GM19463 (cell line): ENCODE measurements around the gene RBM34.
"Not testable (repeated sequence)": the region's sequence is repeated elsewhere in the genome, so short reads cannot be mapped to it uniquely, and the experiment has no call there.

Experiments used
- ATAC-seq: cut with Tn5 transposase; IDR thresholded peaks from one replicate; pipeline ENCODE4 v1.9.1; 2021; ENCODE audit warnings: mild to moderate bottlenecking, moderate library complexity; ENCODE audit not compliant: unreplicated experiment

Gene RBM34

GRCh38 chr1:235093013-235093695 is 67.9 kb downstream of the RBM34 start:
- ATAC-seq, result no peak

- not testable (repeated sequence) for ATAC-seq
Observed at GRCh38 chr1:235092415-235092814, 68.6 kb downstream of the RBM34 start.

- ATAC-seq, result not testable (repeated sequence)
Observed at GRCh38 chr1:235092045-235092406, 69.0 kb downstream of the RBM34 start.

- not testable (repeated sequence) for ATAC-seq
Observed at GRCh38 chr1:235091319-235092044, 69.6 kb downstream of the RBM34 start.

- ATAC-seq, result no peak
Observed at GRCh38 chr1:235090406-235091069, 70.5 kb downstream of the RBM34 start.

GRCh38 chr1:235088907-235089306 is 72.1 kb downstream of the RBM34 start:
- ATAC-seq, result no peak

GRCh38 chr1:235088430-235088829 is 72.6 kb downstream of the RBM34 start:
- ATAC-seq, result no peak

- ATAC-seq, result no peak
Observed at GRCh38 chr1:235087906-235088305, 73.1 kb downstream of the RBM34 start.

- not testable (repeated sequence) for ATAC-seq
Observed at GRCh38 chr1:235085411-235086117, 75.5 kb downstream of the RBM34 start.
